Fibroblast of mammary gland (primary cell): ENCODE results near the gene PPP1R13L.

Experiments used
- DNase-seq: peaks from one replicate; pipeline ENCODE4 v3.0.0-alpha.2; 2010; ENCODE audit warnings: low read depth
- H3K4me3 ChIP-seq: 2 replicates; pipeline ENCODE4 v1.5.1; 2011; ENCODE audit warnings: low read depth, mild to moderate bottlenecking, low read length, moderate library complexity; ENCODE audit not compliant: control insufficient read depth
- CTCF ChIP-seq: conservative IDR thresholded peaks from 2 replicates; pipeline ENCODE4 v1.5.1; 2011; ENCODE audit warnings: low read depth, low read length, inconsistent platforms; ENCODE audit not compliant: control insufficient read depth, insufficient read depth

The PPP1R13L gene

GRCh38 chr19:45385392-45386221, 19.3 kb downstream of the PPP1R13L start:
- no peak for DNase-seq
- no peak for TF ChIP-seq CTCF
- no peak overlapping the region for H3K4me3 ChIP-seq

GRCh38 chr19:45382426-45382825, 22.4 kb downstream of the PPP1R13L start:
- TF ChIP-seq CTCF, result no peak
- no peak for DNase-seq
- H3K4me3 ChIP-seq, result no peak overlapping the region

- no peak for DNase-seq
- TF ChIP-seq CTCF, result no peak
- no peak overlapping the region for H3K4me3 ChIP-seq
These were observed 24.8 kb downstream of the PPP1R13L start for GRCh38 chr19:45380107-45380506.

- no peak for TF ChIP-seq CTCF
- H3K4me3 ChIP-seq, result no peak overlapping the region
- DNase-seq, result peak; percentile 88
These were observed 28.7 kb downstream of the PPP1R13L start for GRCh38 chr19:45376045-45376724.

- DNase-seq, result peak; percentile 99
- no peak for TF ChIP-seq CTCF
- peak within 1 kb of the TSS; percentile 76 for H3K4me3 ChIP-seq
These were observed 34.3 kb downstream of the PPP1R13L start, which contains the start of gene ERCC2 for GRCh38 chr19:45370410-45371204. Gene ERCC2, minus strand, starts transcription at chr19:45370573. Its CDS starts 33 bp downstream, at chr19:45370540.

- TF ChIP-seq CTCF, result no peak
- H3K4me3 ChIP-seq, result no peak overlapping the region
- DNase-seq, result no peak
These were observed 36.0 kb downstream of the PPP1R13L start for GRCh38 chr19:45368737-45369340.
